Esophagus muscularis mucosa (tissue), 4 donors: ENCODE measurements around the gene CTNND1. TPM values are rescaled to one million over a fixed set of nuclear protein-coding genes. Genes with fewer than 3 reads are reported as not detected.

Experiments
- DNase-seq: peaks from one replicate; pipeline ENCODE4 v3.0.0-alpha.2; 2017; ENCODE audit errors: extremely low spot score
- H3K27ac ChIP-seq, 4 donors: fragments of 200-600 bp; sonication (generic); replicated peaks in 1 of 4; 1 replicate in 3 of 4; 2 replicates in 1 of 4; pipeline ENCODE4 v1.5.1; 2016 to 2019; ENCODE audit warnings: mild to moderate bottlenecking in 1 of 4
- H3K27me3 ChIP-seq, 4 donors: fragments of 200-600 bp; sonication (generic); one replicate each; pipeline versions ENCODE4 v1.5.1 to v1.6.0; 2016 to 2019
- H3K36me3 ChIP-seq, 4 donors: fragments of 200-600 bp; sonication (generic); one replicate each; pipeline ENCODE4 v1.5.1; 2016 to 2019
- H3K4me1 ChIP-seq, 4 donors: fragments of 200-600 bp; sonication (generic); one replicate each; pipeline ENCODE4 v1.5.1; 2016 to 2019
- H3K4me3 ChIP-seq, 4 donors: fragments of 200-600 bp; sonication (generic); 1 replicate in 2 of 4; 2 replicates in 2 of 4; pipeline ENCODE4 v1.5.1; 2016 to 2019; ENCODE audit warnings: mild to moderate bottlenecking in 4 of 4, moderate library complexity in 1 of 4
- H3K9me3 ChIP-seq, 4 donors: fragments of 200-600 bp; sonication (generic); 1 replicate in 3 of 4; 2 replicates in 1 of 4; pipeline ENCODE4 v1.5.1; 2016 to 2019
- CTCF ChIP-seq, 3 experiments: fragments of 200-600 bp in 2 of 3; fragments of 450-650 bp in 1 of 3; sonication (generic) in 2 of 3; IDR thresholded peaks; one replicate each; pipeline ENCODE4 v1.5.1; 2017 to 2019; ENCODE audit warnings: antibody characterized with exemption in 3 of 3, mild to moderate bottlenecking in 2 of 3, moderate library complexity in 1 of 3
- EP300 ChIP-seq: sonication (generic); formaldehyde crosslinking; IDR thresholded peaks from one replicate; pipeline ENCODE4 v1.6.1; 2017; ENCODE audit warnings: antibody characterized with exemption
- POLR2A ChIP-seq: fragments of 450-650 bp; IDR thresholded peaks from one replicate; pipeline ENCODE4 v1.6.1; 2017; ENCODE audit warnings: antibody characterized with exemption, moderate library complexity, mild to moderate bottlenecking, low read depth
- POLR2AphosphoS5 ChIP-seq, 2 donors: sonication (generic); formaldehyde crosslinking; IDR thresholded peaks; one replicate each; pipeline ENCODE4 v1.6.1; 2017; ENCODE audit warnings: antibody characterized with exemption in 2 of 2
- WGBS: methylation state at CpG from one replicate; pipeline ENCODE4 v1.1.5; 2018; 5-methylcytosine and 5-hydroxymethylcytosine counted together
- intact Hi-C: fragments of 100-400 bp; cut with DNase I; formaldehyde crosslinking; loops from one replicate; pipeline ENCODE4 v1.15.1; 2023
- total RNA-seq, 4 donors: library from RNA; depleted of rRNA; stranded (reverse); fragments of >200 nt; gene quantifications; one replicate each; pipeline versions ENCODE4 v1.1.0 to v1.2.1, GENCODE V29; 2016

Gene CTNND1
- total RNA-seq, 4 donors from 2014 or later: 78.1 to 101 (median 89.5) TPM

GRCh38 chr11:57787920-57788702 lies 26.5 kb downstream of the CTNND1 start:
- no peak for DNase-seq
- no peak overlapping the region for H3K4me3 ChIP-seq
- WGBS: 63% methylated on average over 6 of the region's 6 CpGs
- H3K27ac ChIP-seq: peak overlapping the region; percentile 26 to 63 (median 43)
- H3K36me3 ChIP-seq: peaks cover 0 to 19% (median 13%) of the 10 kb centered on the region in 4 donors
- no peak for TF ChIP-seq POLR2AphosphoS5 (IDR thresholded peaks at IDR 0.05)
- TF ChIP-seq CTCF (IDR thresholded peaks at IDR 0.05): no peak
- no peak for TF ChIP-seq POLR2A
- TF ChIP-seq EP300: no peak
- intact Hi-C loops: no loop called here
- peaks cover 83 to 96% (median 92%) of the 10 kb centered on the region in 4 donors for H3K4me1 ChIP-seq
- H3K27me3 ChIP-seq: no peaks in the 10 kb centered on the region
- no peaks in the 10 kb centered on the region for H3K9me3 ChIP-seq

GRCh38 chr11:57788703-57789088 lies 27.1 kb downstream of the CTNND1 start:
- TF ChIP-seq POLR2A (no peak), EP300 (no peak), CTCF (IDR thresholded peaks at IDR 0.05) (no peak), POLR2AphosphoS5 (IDR thresholded peaks at IDR 0.05) (no peak)
- Histone ChIP-seq H3K9me3 (no peaks in the 10 kb centered on the region), H3K27me3 (no peaks in the 10 kb centered on the region), H3K4me3 (no peak overlapping the region), H3K36me3 (peaks cover 0 to 25% (median 14%) of the 10 kb centered on the region in 4 donors), H3K4me1 (peaks cover 85 to 96% (median 92%) of the 10 kb centered on the region in 4 donors), H3K27ac (peak overlapping the region in 3 of 4 donors; percentile 0 to 63 (median 35))
- DNase-seq: no peak
- intact Hi-C loops: no loop called here

- intact Hi-C loops: loop anchor here (10.0 kb wide), 1 partner anchor 227 kb away; the partner anchor contains the start of gene UBE2L6
- DNase-seq: no peak
- TF ChIP-seq EP300 (no peak), POLR2AphosphoS5 (IDR thresholded peaks at IDR 0.05) (no peak), CTCF (IDR thresholded peaks at IDR 0.05) (no peak), POLR2A (no peak)
- Histone ChIP-seq H3K4me3 (no peak overlapping the region), H3K4me1 (peaks cover 79 to 91% (median 81%) of the 10 kb centered on the region in 4 donors), H3K27me3 (no peaks in the 10 kb centered on the region), H3K27ac (peak overlapping the region; percentile 4 to 75 (median 54)), H3K9me3 (no peaks in the 10 kb centered on the region), H3K36me3 (peaks cover 14 to 53% (median 35%) of the 10 kb centered on the region in 4 donors)
- 88% methylated on average over 22 of the region's 22 CpGs for WGBS
Observed at GRCh38 chr11:57791321-57792059, 29.9 kb downstream of the CTNND1 start.

GRCh38 chr11:57792060-57792541 lies 30.5 kb downstream of the CTNND1 start:
- Histone ChIP-seq H3K4me1 (peaks cover 73 to 85% (median 75%) of the 10 kb centered on the region in 4 donors), H3K4me3 (no peak overlapping the region), H3K27me3 (no peaks in the 10 kb centered on the region), H3K9me3 (no peaks in the 10 kb centered on the region), H3K27ac (peak overlapping the region; percentile 34 to 75 (median 54)), H3K36me3 (peaks cover 20 to 59% (median 41%) of the 10 kb centered on the region in 4 donors)
- DNase-seq: peak; percentile 92
- intact Hi-C loops: loop anchor here (10.0 kb wide), 1 partner anchor 227 kb away; the partner anchor contains the start of gene UBE2L6
- 82% methylated on average over 7 of the region's 7 CpGs for WGBS
- TF ChIP-seq POLR2A: no peak
- peak in 1 of 2 donors; percentile 31 for TF ChIP-seq POLR2AphosphoS5 (IDR thresholded peaks at IDR 0.05)

- Histone ChIP-seq H3K36me3 (peaks cover 28 to 61% (median 49%) of the 10 kb centered on the region in 4 donors), H3K27ac (peak overlapping the region; percentile 34 to 75 (median 54)), H3K27me3 (no peaks in the 10 kb centered on the region), H3K4me3 (no peak overlapping the region), H3K9me3 (no peaks in the 10 kb centered on the region), H3K4me1 (peaks cover 66 to 79% (median 67%) of the 10 kb centered on the region in 4 donors)
- DNase-seq: no peak
- intact Hi-C loops: loop anchor here (10.0 kb wide), 1 partner anchor 228 kb away; the partner anchor contains the start of gene UBE2L6
- TF ChIP-seq CTCF (IDR thresholded peaks at IDR 0.05) (no peak), EP300 (no peak), POLR2AphosphoS5 (IDR thresholded peaks at IDR 0.05) (peak in 1 of 2 donors; percentile 38)
Observed at GRCh38 chr11:57792870-57793269, 31.3 kb downstream of the CTNND1 start.
